ENCODE measurements around the gene FZD10. TPM values are rescaled to one million over a fixed set of nuclear protein-coding genes. Genes with fewer than 3 reads are reported as not detected.

The FZD10 gene
- total and polyA plus RNA-seq, 2 experiments from 2014 or later, result 0.11 to 0.45 TPM

GRCh38 chr12:130134563-130134915 lies 27.7 kb upstream of the FZD10 start (continued):
- TF ChIP-seq ZNF462 (CRISPR knock-in tag; IDR thresholded peaks at IDR 0.05) (no peak), POLR2AphosphoS5 (IDR thresholded peaks at IDR 0.05; ENCODE audit: low read depth) (no peak), ETS1 (IDR thresholded peaks at IDR 0.05) (no peak), CREB1 (CRISPR knock-in tag; IDR thresholded peaks at IDR 0.05; ENCODE audit: low read depth) (no peak)

- H3K27ac ChIP-seq (ENCODE audit: low read depth), result no peak overlapping the region
- DNase-seq (ENCODE audit: low spot score) (no peak), ATAC-seq (no peak)
- H3K79me2 ChIP-seq (replicated peaks; ENCODE audit: insufficient read depth), result no peaks in the 10 kb centered on the region
- TF ChIP-seq REST (IDR thresholded peaks at IDR 0.05; ENCODE audit: unreplicated experiment), result no peak
- TF ChIP-seq POLR2AphosphoS5 (IDR thresholded peaks at IDR 0.05; ENCODE audit: low read depth), result no peak
- no peak for TF ChIP-seq ETS1 (IDR thresholded peaks at IDR 0.05)
- no peak for TF ChIP-seq CTCF (conservative IDR thresholded peaks at IDR 0.05; ENCODE audit: low read depth in 2 of 2)
- H3K4me3 ChIP-seq, result no peak overlapping the region
- peaks cover 2% of the 10 kb centered on the region for H3K27me3 Mint-ChIP-seq (ENCODE audit: insufficient read depth, low read depth, poor library complexity)
- peaks cover 71% of the 10 kb centered on the region for H3K36me3 Mint-ChIP-seq (ENCODE audit: low read depth)
- no peak overlapping the region for H3K4me3 Mint-ChIP-seq
- 0 out of 2 replicates have a peak, but pooled peaks cover 7% of the 10 kb centered on the region for H3K27me3 ChIP-seq (ENCODE audit: insufficient read depth)
- 0 out of 2 replicates have a peak, but pooled peaks cover 4% of the 10 kb centered on the region for H3K9me2 ChIP-seq (ENCODE audit: insufficient read depth)
- peaks cover 4% of the 10 kb centered on the region; the same call in 1 of the 2 replicates for H3K4me1 ChIP-seq (ENCODE audit: insufficient read depth)
- H2AFZ ChIP-seq, result no peak overlapping the region
- no peaks in the 10 kb centered on the region for H3K4me1 Mint-ChIP-seq
- H3K9me3 Mint-ChIP-seq, result peaks cover 100% of the 10 kb centered on the region; the same call in 2 of the 3 replicates
- peaks cover 7% of the 10 kb centered on the region; the same call in 1 of the 2 replicates for H3F3A ChIP-seq (replicated peaks; ENCODE audit: low read depth)
- no peaks in the 10 kb centered on the region; the same call in 1 of the 2 replicates for H4K20me1 ChIP-seq (replicated peaks; ENCODE audit: insufficient read depth)
- 0 out of 2 replicates have a peak overlapping the region, but pooled peaks have one; percentile 38 for H3K4me2 ChIP-seq
- no peaks in the 10 kb centered on the region; the same call in 1 of the 2 replicates for H3K36me3 ChIP-seq (ENCODE audit: insufficient read depth)
- no peak overlapping the region for H3K27ac Mint-ChIP-seq
Observed at GRCh38 chr12:130136509-130137039, 25.7 kb upstream of the FZD10 start.

All from GM23338 (cell line).